ENCODE measurements around the gene PRKCH.

The PRKCH gene

DNA sequence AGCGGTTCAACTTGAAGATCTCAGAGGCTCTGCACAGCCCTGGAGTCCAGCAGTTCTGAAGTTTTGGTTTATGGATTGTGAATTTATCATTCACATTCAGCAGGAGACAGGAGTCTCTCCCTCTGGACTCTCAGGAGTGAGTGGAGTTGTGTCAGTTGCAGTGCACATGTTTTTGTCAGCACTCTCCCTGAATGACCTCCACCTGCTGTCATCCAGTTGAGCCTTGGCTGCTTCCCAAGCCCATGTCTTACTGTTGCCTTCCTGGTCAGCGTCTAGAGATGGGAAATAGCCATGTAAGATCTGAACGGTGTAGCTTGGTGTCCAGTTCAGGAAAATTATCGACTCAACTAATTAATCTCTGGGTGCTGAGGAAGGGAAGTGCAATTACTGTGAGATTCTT lies 133.2 kb downstream of the PRKCH start:
- TF ChIP-seq, protein P1, sequence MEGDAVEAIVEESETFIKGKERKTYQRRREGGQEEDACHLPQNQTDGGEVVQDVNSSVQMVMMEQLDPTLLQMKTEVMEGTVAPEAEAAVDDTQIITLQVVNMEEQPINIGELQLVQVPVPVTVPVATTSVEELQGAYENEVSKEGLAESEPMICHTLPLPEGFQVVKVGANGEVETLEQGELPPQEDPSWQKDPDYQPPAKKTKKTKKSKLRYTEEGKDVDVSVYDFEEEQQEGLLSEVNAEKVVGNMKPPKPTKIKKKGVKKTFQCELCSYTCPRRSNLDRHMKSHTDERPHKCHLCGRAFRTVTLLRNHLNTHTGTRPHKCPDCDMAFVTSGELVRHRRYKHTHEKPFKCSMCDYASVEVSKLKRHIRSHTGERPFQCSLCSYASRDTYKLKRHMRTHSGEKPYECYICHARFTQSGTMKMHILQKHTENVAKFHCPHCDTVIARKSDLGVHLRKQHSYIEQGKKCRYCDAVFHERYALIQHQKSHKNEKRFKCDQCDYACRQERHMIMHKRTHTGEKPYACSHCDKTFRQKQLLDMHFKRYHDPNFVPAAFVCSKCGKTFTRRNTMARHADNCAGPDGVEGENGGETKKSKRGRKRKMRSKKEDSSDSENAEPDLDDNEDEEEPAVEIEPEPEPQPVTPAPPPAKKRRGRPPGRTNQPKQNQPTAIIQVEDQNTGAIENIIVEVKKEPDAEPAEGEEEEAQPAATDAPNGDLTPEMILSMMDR (IDR thresholded peaks at IDR 0.05) = no peak
- no peaks in the 10 kb centered on the region for H3K27me3 ChIP-seq
- H3K27ac ChIP-seq = no peak overlapping the region
- H3K4me1 ChIP-seq = no peaks in the 10 kb centered on the region
- H3K9me3 ChIP-seq = no peaks in the 10 kb centered on the region
- no peak overlapping the region for H3K4me3 ChIP-seq
- peaks cover 4 to 23% (median 8%) of the 10 kb centered on the region in 3 donors for H3K36me3 ChIP-seq
- intact Hi-C loops (cut with DNase I; ENCODE audit: low total_unique reads) = no loop called here
- DNase-seq = no peak

DNA sequence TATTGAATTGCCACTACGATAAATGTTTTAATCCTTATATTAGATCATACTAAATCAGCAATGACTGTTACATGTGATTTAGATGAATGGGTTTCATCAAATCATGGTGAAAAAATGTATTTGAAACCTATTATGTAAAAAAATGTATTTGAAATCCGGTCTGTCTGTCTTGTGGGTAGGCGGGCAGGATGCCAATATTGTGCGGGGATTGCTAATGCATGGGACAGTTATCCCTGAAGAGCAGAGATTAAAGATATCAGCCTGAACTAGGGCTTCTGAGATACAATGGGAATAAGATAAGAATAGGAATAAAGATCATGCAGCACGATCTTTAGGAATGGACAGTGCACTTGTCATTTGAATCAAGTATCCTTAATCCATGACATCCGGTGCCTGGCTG lies 134.0 kb downstream of the PRKCH start:
- H3K27ac ChIP-seq = no peak overlapping the region
- TF ChIP-seq, protein P1 (IDR thresholded peaks at IDR 0.05) = no peak
- intact Hi-C loops (cut with DNase I; ENCODE audit: low total_unique reads) = no loop called here
- peaks cover 4 to 23% (median 8%) of the 10 kb centered on the region in 3 donors for H3K36me3 ChIP-seq
- H3K4me1 ChIP-seq = no peaks in the 10 kb centered on the region
- no peak overlapping the region for H3K4me3 ChIP-seq
- H3K9me3 ChIP-seq = no peaks in the 10 kb centered on the region
- DNase-seq = no peak
- no peaks in the 10 kb centered on the region for H3K27me3 ChIP-seq

DNA sequence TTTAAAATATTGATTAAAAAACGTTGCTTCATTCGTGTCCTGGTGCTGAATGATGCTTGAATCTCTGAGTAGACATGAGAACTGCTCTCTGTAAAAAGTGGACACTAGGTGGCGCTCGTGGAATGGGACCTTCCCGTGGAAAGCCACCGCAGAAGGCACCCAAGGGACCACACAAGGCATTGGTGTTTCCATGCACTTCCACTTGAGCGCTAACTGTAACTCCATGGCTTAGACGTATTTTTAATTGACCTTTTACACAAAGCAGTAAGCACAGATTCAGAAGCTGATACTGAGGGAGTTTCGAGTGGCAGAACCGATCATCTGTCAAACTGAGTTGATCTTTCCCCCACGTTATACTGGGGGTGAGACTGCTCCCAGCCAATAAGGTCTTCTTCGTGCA lies 135.3 kb downstream of the PRKCH start:
- intact Hi-C loops (cut with DNase I; ENCODE audit: low total_unique reads) = no loop called here
- Histone ChIP-seq H3K27me3 (no peaks in the 10 kb centered on the region), H3K4me3 (no peak overlapping the region), H3K36me3 (peaks cover 1 to 23% (median 8%) of the 10 kb centered on the region in 3 donors), H3K4me1 (no peaks in the 10 kb centered on the region), H3K9me3 (no peaks in the 10 kb centered on the region), H3K27ac (no peak overlapping the region)
- peak; percentile 83 to 84 for DNase-seq
- TF ChIP-seq, protein P1 (IDR thresholded peaks at IDR 0.05) = peak; percentile 71 to 84

DNA sequence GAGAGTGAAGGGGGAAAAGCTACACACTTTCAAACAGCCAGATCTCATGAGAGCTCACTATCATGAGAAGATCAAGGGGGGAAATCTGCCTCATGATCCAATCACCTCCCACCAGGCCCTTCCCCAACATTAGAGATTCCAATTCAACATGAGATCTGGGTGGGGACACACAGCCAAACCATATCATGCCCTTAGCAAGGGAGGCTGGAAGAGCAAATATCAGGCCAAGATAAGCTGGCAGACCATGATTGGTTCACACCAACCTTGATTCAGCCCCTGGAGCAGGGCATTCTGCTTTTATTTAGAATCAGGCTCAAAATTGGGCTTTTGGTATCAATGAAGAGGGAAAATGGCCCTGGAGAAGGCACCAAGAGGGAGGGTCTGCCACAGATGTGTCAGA lies 137.4 kb downstream of the PRKCH start:
- Histone ChIP-seq H3K4me1 (peaks cover 0 to 4% (median 0%) of the 10 kb centered on the region in 4 donors), H3K27me3 (no peaks in the 10 kb centered on the region), H3K4me3 (no peak overlapping the region), H3K9me3 (no peaks in the 10 kb centered on the region), H3K36me3 (peaks cover 0 to 23% (median 8%) of the 10 kb centered on the region in 3 donors), H3K27ac (no peak overlapping the region)
- DNase-seq = no peak
- TF ChIP-seq, protein P1 (IDR thresholded peaks at IDR 0.05) = no peak
- intact Hi-C loops (cut with DNase I; ENCODE audit: low total_unique reads) = loop anchor here (2.0 kb wide), 1 partner anchor 380 kb away; no protein-coding TSS in a partner anchor

DNA sequence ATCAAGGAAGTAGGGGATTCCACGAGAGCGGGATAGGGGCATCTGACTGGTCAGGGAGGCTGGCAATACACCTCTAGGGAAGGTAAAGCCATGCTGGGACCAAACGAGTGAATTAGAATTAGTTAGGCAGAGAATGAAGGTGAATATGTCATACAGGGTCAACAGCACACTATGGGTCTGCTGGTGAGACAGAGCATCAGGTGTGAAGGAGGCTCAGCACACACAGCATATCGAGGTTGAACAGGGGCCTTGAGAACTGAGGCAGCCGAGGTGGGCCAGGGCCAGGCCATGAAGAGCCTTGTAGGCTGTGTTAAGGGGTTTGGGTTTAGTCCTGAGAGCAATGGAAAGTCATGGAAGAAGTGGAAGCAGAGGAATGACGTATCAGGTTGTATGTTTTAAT lies 137.8 kb downstream of the PRKCH start:
- Histone ChIP-seq H3K4me3 (no peak overlapping the region), H3K27me3 (no peaks in the 10 kb centered on the region), H3K4me1 (peaks cover 0 to 4% (median 0%) of the 10 kb centered on the region in 4 donors), H3K27ac (no peak overlapping the region), H3K9me3 (no peaks in the 10 kb centered on the region), H3K36me3 (peaks cover 0 to 23% (median 8%) of the 10 kb centered on the region in 3 donors)
- TF ChIP-seq, protein P1 (IDR thresholded peaks at IDR 0.05) = no peak
- intact Hi-C loops (cut with DNase I; ENCODE audit: low total_unique reads) = loop anchor here (2.0 kb wide), 1 partner anchor 380 kb away; no protein-coding TSS in a partner anchor
- no peak for DNase-seq

DNA sequence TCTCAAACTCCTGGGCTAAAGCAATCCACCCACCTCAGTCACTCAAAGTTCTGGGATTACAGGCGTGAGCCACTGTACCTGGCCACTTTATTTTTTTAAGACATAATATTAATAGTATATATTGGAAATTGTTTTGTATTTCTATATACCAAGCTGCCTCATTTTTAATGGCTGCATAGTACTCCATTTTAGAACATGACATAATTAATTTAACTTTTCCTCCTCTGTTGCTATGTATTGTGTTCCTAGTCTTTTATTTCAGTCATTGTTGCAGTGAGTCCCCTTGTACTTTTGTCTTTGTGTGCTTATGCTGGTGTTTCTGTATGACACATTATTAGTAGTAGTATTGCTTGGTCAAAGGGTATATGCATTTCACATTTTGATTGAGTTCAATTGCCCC lies 138.7 kb downstream of the PRKCH start:
- Histone ChIP-seq H3K4me1 (peaks cover 0 to 4% (median 0%) of the 10 kb centered on the region in 4 donors), H3K36me3 (peaks cover 0 to 23% (median 8%) of the 10 kb centered on the region in 3 donors), H3K27ac (no peak overlapping the region), H3K27me3 (no peaks in the 10 kb centered on the region), H3K9me3 (no peaks in the 10 kb centered on the region), H3K4me3 (no peak overlapping the region)
- DNase-seq = no peak
- TF ChIP-seq, protein P1 (IDR thresholded peaks at IDR 0.05) = no peak
- intact Hi-C loops (cut with DNase I; ENCODE audit: low total_unique reads) = loop anchor here (5.0 to 10.0 kb wide), 2 partner anchors 267 to 305 kb away; partner anchors contain the start of gene SNAPC1

Measured in tibial artery (tissue), 4 donors.